Testis (tissue), 3 donors: Measurements from ENCODE around the gene ARHGAP25. TPM values are rescaled to one million over a fixed set of nuclear protein-coding genes. Genes with fewer than 3 reads are reported as not detected.

Experiments
- DNase-seq: peaks from one replicate; pipeline ENCODE4 v3.0.0-alpha.2; 2019
- H3K27ac ChIP-seq, 2 donors: fragments of 200-600 bp; sonication (generic); one replicate each; pipeline ENCODE4 v1.5.1; 2019
- H3K27me3 ChIP-seq: fragments of 200-600 bp; sonication (generic); one replicate; pipeline ENCODE4 v1.5.1; 2019
- H3K36me3 ChIP-seq: fragments of 200-600 bp; sonication (generic); one replicate; pipeline ENCODE4 v1.5.1; 2017; ENCODE audit warnings: low read depth; ENCODE audit errors: missing control alignments
- H3K4me1 ChIP-seq: fragments of 200-600 bp; sonication (generic); one replicate; pipeline ENCODE4 v1.5.1; 2019
- H3K4me3 ChIP-seq, 2 donors: fragments of 200-600 bp; sonication (generic); one replicate each; pipeline ENCODE4 v1.5.1; 2017 to 2019
- H3K9me3 ChIP-seq: fragments of 200-600 bp; sonication (generic); one replicate; pipeline ENCODE4 v1.5.1; 2017
- POLR2A ChIP-seq: fragments of 450-650 bp; IDR thresholded peaks from one replicate; pipeline ENCODE4 v1.6.1; 2017; ENCODE audit warnings: antibody characterized with exemption, mild to moderate bottlenecking, moderate library complexity
- WGBS, 2 donors: methylation state at CpG; one replicate each; pipeline ENCODE4 v1.1.5; 2018; 5-methylcytosine and 5-hydroxymethylcytosine counted together
- intact Hi-C: fragments of 100-400 bp; cut with DNase I; formaldehyde crosslinking; loops from one replicate; pipeline ENCODE4 v1.15.1; 2023; ENCODE audit warnings: low total_unique reads
- polyA plus RNA-seq: library from polyadenylated mRNA; stranded (reverse); fragments of 350-450 nt; fragmentation: Illumina TruSeq; extraction: RNeasy Lipid Tissue Mini Kit (QIAGEN cat#74804); gene quantifications from one replicate; pipeline ENCODE4 v1.2.3, GENCODE V29; 2014; ENCODE audit warnings: low read depth, low replicate concordance; ENCODE audit not compliant: insufficient read depth
- total RNA-seq, 2 donors: library from RNA; depleted of rRNA; stranded (reverse); fragments of >200 nt; gene quantifications; one replicate each; pipeline ENCODE4 v1.2.3, GENCODE V29; 2016
- TF ChIP-seq, protein P1 (sequence below), 3 experiments: fragments of 450-650 bp in 2 of 3; fragments of 200-600 bp in 1 of 3; sonication (generic) in 1 of 3; IDR thresholded peaks; one replicate each; pipeline ENCODE4 v1.5.1; 2016 to 2019; ENCODE audit warnings: antibody characterized with exemption in 3 of 3, mild to moderate bottlenecking in 2 of 3, moderate library complexity in 1 of 3

ARHGAP25 gene
- total and polyA plus RNA-seq, 3 donors from 2014 or later: 6.2 to 8.2 (median 6.7) TPM

DNA sequence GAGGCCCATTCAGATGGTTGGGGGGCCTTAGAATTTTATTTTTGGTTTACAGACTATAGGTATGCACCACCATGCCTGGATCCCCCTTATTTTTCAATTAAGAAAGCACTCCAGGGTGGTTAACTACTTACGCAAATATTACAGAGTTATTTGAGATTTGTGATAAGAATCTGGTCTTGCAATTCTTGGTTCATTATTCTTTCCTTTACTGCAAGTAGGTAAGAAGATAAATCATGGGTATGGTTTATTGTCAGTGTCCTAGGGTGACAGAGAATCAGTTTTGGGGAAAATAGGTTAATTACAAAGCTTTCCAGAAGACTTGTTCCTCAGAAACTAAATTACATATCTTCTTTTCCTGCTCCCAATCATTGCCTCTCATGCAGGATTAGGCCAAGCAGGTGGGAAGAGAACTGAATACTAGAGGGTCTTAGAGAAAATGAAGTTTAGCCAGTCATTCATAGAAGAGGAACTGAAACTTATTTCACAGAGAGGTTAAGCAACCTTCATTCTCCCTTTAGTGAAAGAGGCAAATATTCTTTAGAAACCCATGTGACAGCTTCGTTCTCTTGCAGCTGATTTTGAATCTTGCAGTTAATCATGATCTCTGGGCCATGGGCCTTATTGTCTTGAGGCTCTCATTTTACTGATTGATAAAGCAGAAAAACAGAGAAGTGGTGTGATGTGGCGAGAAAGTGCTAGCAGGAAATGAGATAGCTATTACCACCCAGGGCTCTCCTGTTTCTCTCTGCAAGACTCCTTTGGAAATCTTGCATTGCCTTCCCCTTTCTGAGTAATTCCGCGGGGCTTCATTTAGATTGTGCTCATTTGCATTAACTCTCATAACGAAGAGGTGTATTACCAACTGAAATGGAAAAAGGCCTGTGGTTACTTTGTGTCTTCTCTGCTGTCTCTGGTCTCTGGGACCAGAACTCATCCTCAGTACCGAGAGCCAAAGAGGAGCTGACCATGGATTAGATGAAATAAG, 44.8 kb upstream of the ARHGAP25 start:
- no peaks in the 10 kb centered on the region for H3K36me3 ChIP-seq
- intact Hi-C loops: no loop called here
- H3K4me3 ChIP-seq: no peak overlapping the region
- no peak overlapping the region for H3K27ac ChIP-seq
- TF ChIP-seq, protein P1, sequence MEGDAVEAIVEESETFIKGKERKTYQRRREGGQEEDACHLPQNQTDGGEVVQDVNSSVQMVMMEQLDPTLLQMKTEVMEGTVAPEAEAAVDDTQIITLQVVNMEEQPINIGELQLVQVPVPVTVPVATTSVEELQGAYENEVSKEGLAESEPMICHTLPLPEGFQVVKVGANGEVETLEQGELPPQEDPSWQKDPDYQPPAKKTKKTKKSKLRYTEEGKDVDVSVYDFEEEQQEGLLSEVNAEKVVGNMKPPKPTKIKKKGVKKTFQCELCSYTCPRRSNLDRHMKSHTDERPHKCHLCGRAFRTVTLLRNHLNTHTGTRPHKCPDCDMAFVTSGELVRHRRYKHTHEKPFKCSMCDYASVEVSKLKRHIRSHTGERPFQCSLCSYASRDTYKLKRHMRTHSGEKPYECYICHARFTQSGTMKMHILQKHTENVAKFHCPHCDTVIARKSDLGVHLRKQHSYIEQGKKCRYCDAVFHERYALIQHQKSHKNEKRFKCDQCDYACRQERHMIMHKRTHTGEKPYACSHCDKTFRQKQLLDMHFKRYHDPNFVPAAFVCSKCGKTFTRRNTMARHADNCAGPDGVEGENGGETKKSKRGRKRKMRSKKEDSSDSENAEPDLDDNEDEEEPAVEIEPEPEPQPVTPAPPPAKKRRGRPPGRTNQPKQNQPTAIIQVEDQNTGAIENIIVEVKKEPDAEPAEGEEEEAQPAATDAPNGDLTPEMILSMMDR (IDR thresholded peaks at IDR 0.05): no peak
- no peak for TF ChIP-seq POLR2A
- no peaks in the 10 kb centered on the region for H3K27me3 ChIP-seq
- no peaks in the 10 kb centered on the region for H3K9me3 ChIP-seq
- no peak for DNase-seq
- no peaks in the 10 kb centered on the region for H3K4me1 ChIP-seq
- WGBS, 2 donors: 65 to 68% methylated on average over 7 of the region's 7 CpGs

- no peak for TF ChIP-seq POLR2A
- TF ChIP-seq, protein P1 (IDR thresholded peaks at IDR 0.05): no peak
- Histone ChIP-seq H3K4me3 (no peak overlapping the region), H3K4me1 (no peaks in the 10 kb centered on the region), H3K9me3 (no peaks in the 10 kb centered on the region), H3K27me3 (no peaks in the 10 kb centered on the region), H3K27ac (no peak overlapping the region), H3K36me3 (no peaks in the 10 kb centered on the region)
- no peak for DNase-seq
- intact Hi-C loops: no loop called here
- WGBS, 2 donors: 95 to 100% methylated on average over 3 of the region's 3 CpGs
These were observed 43.8 kb upstream of the ARHGAP25 start for GRCh38 chr2:68690851-68691250.

GRCh38 chr2:68692511-68692910, 42.1 kb upstream of the ARHGAP25 start:
- no peaks in the 10 kb centered on the region for H3K27me3 ChIP-seq
- DNase-seq: no peak
- H3K4me3 ChIP-seq: no peak overlapping the region
- no peaks in the 10 kb centered on the region for H3K9me3 ChIP-seq
- no peaks in the 10 kb centered on the region for H3K4me1 ChIP-seq
- no peaks in the 10 kb centered on the region for H3K36me3 ChIP-seq
- no peak for TF ChIP-seq POLR2A
- TF ChIP-seq, protein P1 (IDR thresholded peaks at IDR 0.05): no peak
- intact Hi-C loops: no loop called here
- H3K27ac ChIP-seq: no peak overlapping the region
- 94 to 100% methylated on average over 1 of the region's 1 CpG for WGBS, 2 donors

GRCh38 chr2:68693951-68694350, 40.7 kb upstream of the ARHGAP25 start:
- intact Hi-C loops: no loop called here
- no peaks in the 10 kb centered on the region for H3K27me3 ChIP-seq
- H3K27ac ChIP-seq: no peak overlapping the region
- TF ChIP-seq POLR2A: no peak
- TF ChIP-seq, protein P1 (IDR thresholded peaks at IDR 0.05): no peak
- H3K4me3 ChIP-seq: no peak overlapping the region
- DNase-seq: no peak
- H3K4me1 ChIP-seq: no peaks in the 10 kb centered on the region
- H3K36me3 ChIP-seq: no peaks in the 10 kb centered on the region
- H3K9me3 ChIP-seq: no peaks in the 10 kb centered on the region
- 81 to 82% methylated on average over 2 of the region's 2 CpGs for WGBS, 2 donors
